Nephron progenitor cell (in vitro differentiated cells): ENCODE results near the gene PRKRIP1.
"Not testable (repeated sequence)": the region's sequence is repeated elsewhere in the genome, so short reads cannot be mapped to it uniquely, and the experiment has no call there.

ENCODE experiments used
- DNase-seq: peaks from one replicate; pipeline ENCODE4 v3.0.0; 2021
- H3K27ac Mint-ChIP-seq: 2 replicates; pipeline ENCODE4 v1.8.0; 2021; ENCODE audit warnings: mild to moderate bottlenecking, moderate library complexity, mixed read lengths
- H3K27me3 Mint-ChIP-seq: 2 replicates; pipeline ENCODE4 v1.8.0; 2021; ENCODE audit warnings: mild to moderate bottlenecking, low read depth, mixed read lengths; ENCODE audit not compliant: poor library complexity
- H3K36me3 Mint-ChIP-seq: 2 replicates; pipeline ENCODE4 v1.8.0; 2021; ENCODE audit warnings: low read depth, mixed read lengths
- H3K4me1 Mint-ChIP-seq: 2 replicates; pipeline ENCODE4 v1.8.0; 2021; ENCODE audit warnings: mixed read lengths
- H3K4me3 Mint-ChIP-seq: 2 replicates; pipeline ENCODE4 v1.8.0; 2021; ENCODE audit warnings: mild to moderate bottlenecking, moderate library complexity, mixed read lengths
- H3K9me3 Mint-ChIP-seq: 2 replicates; pipeline ENCODE4 v1.8.0; 2021; ENCODE audit warnings: mild to moderate bottlenecking, moderate library complexity, mixed read lengths
- TF ChIP-seq, protein P1 (sequence below): fragments of 200-600 bp; sonication (generic); IDR thresholded peaks from 2 replicates; pipeline ENCODE4 v1.5.0; 2021; ENCODE audit warnings: antibody characterized with exemption

PRKRIP1 gene

GRCh38 chr7:102396710-102397019 lies 502 bp downstream of the PRKRIP1 start:
- no peak for DNase-seq
- Mint-ChIP-seq H3K36me3 (peaks cover 53% of the 10 kb centered on the region), H3K27me3 (no peaks in the 10 kb centered on the region), H3K27ac (peak overlapping the region; percentile 99), H3K4me3 (peak overlapping the region; percentile 97), H3K9me3 (no peaks in the 10 kb centered on the region), H3K4me1 (peaks cover 18% of the 10 kb centered on the region)
- TF ChIP-seq, protein P1, sequence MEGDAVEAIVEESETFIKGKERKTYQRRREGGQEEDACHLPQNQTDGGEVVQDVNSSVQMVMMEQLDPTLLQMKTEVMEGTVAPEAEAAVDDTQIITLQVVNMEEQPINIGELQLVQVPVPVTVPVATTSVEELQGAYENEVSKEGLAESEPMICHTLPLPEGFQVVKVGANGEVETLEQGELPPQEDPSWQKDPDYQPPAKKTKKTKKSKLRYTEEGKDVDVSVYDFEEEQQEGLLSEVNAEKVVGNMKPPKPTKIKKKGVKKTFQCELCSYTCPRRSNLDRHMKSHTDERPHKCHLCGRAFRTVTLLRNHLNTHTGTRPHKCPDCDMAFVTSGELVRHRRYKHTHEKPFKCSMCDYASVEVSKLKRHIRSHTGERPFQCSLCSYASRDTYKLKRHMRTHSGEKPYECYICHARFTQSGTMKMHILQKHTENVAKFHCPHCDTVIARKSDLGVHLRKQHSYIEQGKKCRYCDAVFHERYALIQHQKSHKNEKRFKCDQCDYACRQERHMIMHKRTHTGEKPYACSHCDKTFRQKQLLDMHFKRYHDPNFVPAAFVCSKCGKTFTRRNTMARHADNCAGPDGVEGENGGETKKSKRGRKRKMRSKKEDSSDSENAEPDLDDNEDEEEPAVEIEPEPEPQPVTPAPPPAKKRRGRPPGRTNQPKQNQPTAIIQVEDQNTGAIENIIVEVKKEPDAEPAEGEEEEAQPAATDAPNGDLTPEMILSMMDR, result no peak

GRCh38 chr7:102398543-102398942 lies 2.4 kb downstream of the PRKRIP1 start:
- Mint-ChIP-seq H3K36me3 (peaks cover 48% of the 10 kb centered on the region), H3K4me1 (peaks cover 22% of the 10 kb centered on the region), H3K27ac (no peak overlapping the region), H3K9me3 (no peaks in the 10 kb centered on the region), H3K4me3 (no peak overlapping the region), H3K27me3 (no peaks in the 10 kb centered on the region)
- DNase-seq, result no peak
- TF ChIP-seq, protein P1, result no peak

DNA sequence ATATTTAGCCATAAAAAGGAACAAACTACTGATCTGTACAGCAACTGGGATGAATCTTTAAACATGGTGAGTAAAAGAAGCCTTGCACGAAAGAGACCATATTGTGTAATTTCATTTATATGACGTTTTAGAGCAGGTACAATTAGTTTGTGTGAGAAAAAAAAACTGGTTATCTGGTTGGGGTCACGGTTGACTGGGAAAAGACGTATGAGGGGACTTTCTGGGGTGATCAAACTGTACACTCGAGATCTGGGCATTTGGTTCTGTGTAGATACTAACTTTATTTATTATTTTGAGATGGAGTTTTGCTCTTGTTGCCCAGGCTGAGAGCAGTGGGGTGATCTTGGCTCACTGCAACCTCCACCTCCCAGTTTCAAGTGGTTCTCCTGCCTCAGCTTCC lies 4.2 kb downstream of the PRKRIP1 start:
- Mint-ChIP-seq H3K27me3 (no peaks in the 10 kb centered on the region), H3K36me3 (peaks cover 57% of the 10 kb centered on the region), H3K9me3 (no peaks in the 10 kb centered on the region), H3K27ac (no peak overlapping the region), H3K4me1 (peaks cover 27% of the 10 kb centered on the region), H3K4me3 (no peak overlapping the region)
- TF ChIP-seq, protein P1, result no peak
- DNase-seq, result no peak

GRCh38 chr7:102403563-102403962 lies 7.4 kb downstream of the PRKRIP1 start:
- peak overlapping the region; percentile 55 for H3K27ac Mint-ChIP-seq
- H3K9me3 Mint-ChIP-seq, result peaks cover 9% of the 10 kb centered on the region
- DNase-seq, result no peak
- no peaks in the 10 kb centered on the region for H3K27me3 Mint-ChIP-seq
- TF ChIP-seq, protein P1, result no peak
- H3K4me1 Mint-ChIP-seq, result peaks cover 10% of the 10 kb centered on the region
- no peak overlapping the region for H3K4me3 Mint-ChIP-seq
- peaks cover 82% of the 10 kb centered on the region for H3K36me3 Mint-ChIP-seq

- H3K4me3 Mint-ChIP-seq, result no peak overlapping the region
- peaks cover 14% of the 10 kb centered on the region for H3K9me3 Mint-ChIP-seq
- no peaks in the 10 kb centered on the region for H3K27me3 Mint-ChIP-seq
- peak overlapping the region; percentile 64 for H3K27ac Mint-ChIP-seq
- TF ChIP-seq, protein P1, result peak; percentile 69
- H3K36me3 Mint-ChIP-seq, result peaks cover 83% of the 10 kb centered on the region
- peaks cover 10% of the 10 kb centered on the region for H3K4me1 Mint-ChIP-seq
- peak; percentile 41 for DNase-seq
Observed at GRCh38 chr7:102404005-102404861, 8.1 kb downstream of the PRKRIP1 start.

DNA sequence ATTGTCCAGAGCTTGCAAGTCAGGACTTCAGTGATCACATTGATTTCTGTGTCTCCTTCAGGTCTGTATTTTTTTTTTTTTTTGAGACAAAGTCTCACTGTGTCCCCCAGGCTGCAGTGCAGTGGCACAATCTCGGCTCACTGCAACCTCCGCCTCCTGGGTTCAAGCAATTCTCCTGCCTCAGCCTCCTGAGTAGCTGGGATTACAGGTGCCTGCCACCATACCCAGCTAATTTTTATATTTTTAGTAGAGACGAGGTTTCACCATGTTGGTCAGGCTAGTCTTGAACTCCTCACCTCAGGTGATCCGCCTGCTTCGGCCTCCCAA lies 8.7 kb downstream of the PRKRIP1 start:
- H3K27me3 Mint-ChIP-seq, H3K4me3 Mint-ChIP-seq, H3K27ac Mint-ChIP-seq, DNase-seq: not testable (repeated sequence)
- TF ChIP-seq, protein P1, result peak; percentile 20
- Mint-ChIP-seq H3K9me3 (peaks cover 20% of the 10 kb centered on the region), H3K36me3 (peaks cover 84% of the 10 kb centered on the region), H3K4me1 (peaks cover 10% of the 10 kb centered on the region)
